Measurements from ENCODE around the gene GRM5.
"Not testable (repeated sequence)": the region's sequence is repeated elsewhere in the genome, so short reads cannot be mapped to it uniquely, and the experiment has no call there.

Gene GRM5

GRCh38 chr11:88888855-88889254 lies 176.9 kb downstream of the GRM5 start:
- peaks cover 10% of the 10 kb centered on the region for H3K36me3 Mint-ChIP-seq
- H3K27ac Mint-ChIP-seq, H3K9me3 Mint-ChIP-seq, H3K4me3 Mint-ChIP-seq, H3K27me3 Mint-ChIP-seq: not testable (repeated sequence)
- peaks cover 12% of the 10 kb centered on the region for H3K4me1 Mint-ChIP-seq

DNA sequence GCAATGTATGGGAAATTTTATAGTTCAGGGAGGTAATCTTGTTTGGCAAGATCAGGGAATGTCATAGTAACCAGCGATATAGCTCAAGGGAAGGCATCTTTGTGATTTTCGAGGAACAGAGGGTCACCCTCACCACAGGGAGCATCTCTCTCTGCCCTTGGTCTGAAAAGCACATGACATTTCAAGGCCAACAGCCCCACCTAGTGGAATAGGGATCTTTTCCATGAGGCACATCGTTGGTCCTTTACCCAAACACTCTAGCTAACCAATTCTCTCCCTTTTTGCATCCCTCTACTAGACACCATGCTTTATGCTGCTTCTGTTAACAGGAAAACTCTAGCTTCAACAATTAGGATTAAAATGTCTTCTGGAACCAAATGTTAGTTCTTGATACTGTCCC lies 179.0 kb downstream of the GRM5 start:
- Mint-ChIP-seq H3K9me3 (peaks cover 15% of the 10 kb centered on the region), H3K27me3 (no peaks in the 10 kb centered on the region), H3K4me3 (no peak overlapping the region), H3K4me1 (no peaks in the 10 kb centered on the region), H3K27ac (no peak overlapping the region), H3K36me3 (peaks cover 15% of the 10 kb centered on the region)

DNA sequence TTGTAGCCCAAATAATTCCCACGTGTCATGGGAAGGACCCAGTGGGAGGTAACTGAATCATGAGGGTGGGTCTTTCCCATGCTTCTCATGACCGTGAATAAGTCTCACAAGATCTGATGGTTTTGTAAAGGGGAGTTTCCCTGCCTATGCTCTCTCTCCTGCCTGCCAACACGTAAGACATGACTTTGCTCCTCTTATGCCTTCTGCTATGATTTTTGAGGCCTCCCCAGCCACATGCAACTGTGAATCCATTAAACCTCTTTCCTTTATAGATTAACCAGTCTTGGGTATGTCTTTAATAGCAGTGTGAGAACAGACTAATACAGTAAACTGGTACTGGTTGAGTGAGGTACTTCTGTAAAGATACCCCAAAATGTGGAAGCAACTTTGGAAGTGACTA lies 183.0 kb downstream of the GRM5 start:
- H3K27me3 Mint-ChIP-seq, H3K27ac Mint-ChIP-seq, H3K4me3 Mint-ChIP-seq, H3K4me1 Mint-ChIP-seq: not testable (repeated sequence)
- peaks cover 10% of the 10 kb centered on the region for H3K36me3 Mint-ChIP-seq
- peaks cover 15% of the 10 kb centered on the region for H3K9me3 Mint-ChIP-seq

DNA sequence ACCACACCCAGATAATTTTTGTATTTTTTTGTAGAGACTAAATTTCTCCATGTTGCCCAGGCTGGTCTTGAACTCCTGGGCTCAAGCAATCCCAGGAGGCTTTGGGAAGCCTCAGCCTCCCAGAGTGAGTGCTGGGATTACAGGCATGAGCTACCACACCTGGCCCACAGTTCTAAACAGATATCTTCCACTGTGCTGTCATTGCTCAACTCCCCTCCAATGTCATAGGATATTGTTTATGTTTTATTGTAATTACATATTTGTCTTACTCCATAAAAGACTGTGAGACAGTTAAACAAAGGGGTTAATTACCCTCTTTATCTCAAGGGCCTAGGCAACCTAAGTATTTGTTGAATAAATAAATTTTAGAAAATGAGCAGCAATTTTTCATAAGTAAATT lies 204.2 kb downstream of the GRM5 start:
- peaks cover 7% of the 10 kb centered on the region for H3K9me3 Mint-ChIP-seq
- H3K36me3 Mint-ChIP-seq: no peaks in the 10 kb centered on the region
- H3K4me1 Mint-ChIP-seq: no peaks in the 10 kb centered on the region
- no peak overlapping the region for H3K27ac Mint-ChIP-seq
- H3K4me3 Mint-ChIP-seq: no peak overlapping the region
- H3K27me3 Mint-ChIP-seq: no peaks in the 10 kb centered on the region

- not testable (repeated sequence) for H3K4me3 Mint-ChIP-seq, H3K4me1 Mint-ChIP-seq, H3K36me3 Mint-ChIP-seq, H3K9me3 Mint-ChIP-seq, H3K27me3 Mint-ChIP-seq, H3K27ac Mint-ChIP-seq
Observed at GRCh38 chr11:88860431-88860830, 205.4 kb downstream of the GRM5 start.

DNA sequence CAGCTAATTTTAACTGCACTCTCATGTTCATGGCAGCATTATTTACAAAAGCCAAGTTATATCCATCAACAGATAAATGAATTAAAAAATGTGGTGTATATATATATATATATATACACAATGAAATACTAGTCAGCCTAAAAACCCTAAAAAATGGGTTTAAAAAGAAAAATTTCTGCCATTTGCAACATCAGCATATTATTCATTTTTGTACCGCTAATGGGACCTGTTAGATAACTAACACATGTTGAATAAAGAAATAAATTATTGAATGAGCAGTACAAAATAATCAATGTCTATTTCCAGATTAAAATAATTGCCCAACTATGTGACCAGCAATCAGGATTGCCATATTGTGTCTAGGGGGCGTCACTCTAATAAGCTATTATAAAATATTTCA lies 211.8 kb downstream of the GRM5 start:
- H3K27me3 Mint-ChIP-seq, H3K36me3 Mint-ChIP-seq, H3K4me1 Mint-ChIP-seq, H3K4me3 Mint-ChIP-seq, H3K9me3 Mint-ChIP-seq, H3K27ac Mint-ChIP-seq: not testable (repeated sequence)

- not testable (repeated sequence) for H3K27me3 Mint-ChIP-seq, H3K27ac Mint-ChIP-seq, H3K36me3 Mint-ChIP-seq, H3K9me3 Mint-ChIP-seq, H3K4me1 Mint-ChIP-seq, H3K4me3 Mint-ChIP-seq
Observed at GRCh38 chr11:88851547-88851946, 214.2 kb downstream of the GRM5 start.

GRCh38 chr11:88849773-88850172 lies 216.0 kb downstream of the GRM5 start:
- not testable (repeated sequence) for H3K9me3 Mint-ChIP-seq, H3K4me3 Mint-ChIP-seq, H3K27ac Mint-ChIP-seq, H3K27me3 Mint-ChIP-seq, H3K36me3 Mint-ChIP-seq
- H3K4me1 Mint-ChIP-seq: peaks cover 20% of the 10 kb centered on the region

DNA sequence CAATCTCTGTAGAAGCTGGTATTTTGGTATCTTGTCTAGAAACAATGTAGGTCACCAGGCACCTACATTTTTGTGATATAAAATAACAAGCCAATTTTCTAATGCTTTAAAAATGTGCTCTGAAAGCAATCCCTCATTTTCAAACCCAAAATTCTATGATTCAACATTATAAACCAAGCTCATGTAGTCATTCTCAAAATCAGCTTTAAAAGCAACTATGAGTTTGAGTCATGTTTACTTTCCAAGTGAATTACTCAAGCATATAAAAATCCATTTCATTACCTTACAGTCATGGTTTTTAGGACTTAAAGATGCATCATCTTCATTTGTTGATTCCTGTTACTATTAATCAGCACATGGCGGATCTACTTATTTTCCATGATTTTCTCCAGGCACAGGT lies 216.4 kb downstream of the GRM5 start:
- no peaks in the 10 kb centered on the region for H3K9me3 Mint-ChIP-seq
- peaks cover 25% of the 10 kb centered on the region for H3K4me1 Mint-ChIP-seq
- no peak overlapping the region for H3K4me3 Mint-ChIP-seq
- H3K27ac Mint-ChIP-seq: no peak overlapping the region
- H3K36me3 Mint-ChIP-seq: no peaks in the 10 kb centered on the region
- no peaks in the 10 kb centered on the region for H3K27me3 Mint-ChIP-seq

DNA sequence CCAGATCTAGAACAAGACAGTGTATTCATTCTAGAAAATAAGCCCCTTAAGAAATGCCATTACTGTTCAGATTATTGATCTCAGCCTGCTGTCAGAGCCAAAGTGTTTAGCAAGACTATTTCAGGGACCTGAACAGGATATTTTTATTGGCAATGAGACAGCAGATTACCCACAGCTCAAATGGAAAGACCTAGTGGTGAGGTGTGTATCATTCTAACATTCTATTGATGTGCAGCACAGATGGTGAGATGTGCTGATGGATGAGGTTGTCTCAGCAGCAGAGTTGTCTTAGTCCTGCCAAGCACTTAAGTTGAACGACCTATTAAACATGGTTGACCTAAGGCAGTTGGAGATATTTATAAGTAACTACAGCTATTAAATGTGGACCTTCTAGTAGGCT lies 219.5 kb downstream of the GRM5 start:
- H3K27ac Mint-ChIP-seq, H3K27me3 Mint-ChIP-seq: not testable (repeated sequence)

GRCh38 chr11:88844941-88845340 lies 220.8 kb downstream of the GRM5 start:
- peak overlapping the region; percentile 72 for H3K4me3 Mint-ChIP-seq

More for the DNA sequence above, 219.5 kb downstream of the GRM5 start:
- H3K9me3 Mint-ChIP-seq, H3K4me3 Mint-ChIP-seq, H3K36me3 Mint-ChIP-seq: not testable (repeated sequence)
- peaks cover 53% of the 10 kb centered on the region for H3K4me1 Mint-ChIP-seq

GRCh38 chr11:88843766-88844426 lies 221.9 kb downstream of the GRM5 start:
- H3K9me3 Mint-ChIP-seq, H3K27me3 Mint-ChIP-seq, H3K36me3 Mint-ChIP-seq: not testable (repeated sequence)
- H3K27ac Mint-ChIP-seq: peak overlapping the region; percentile 96
- peak overlapping the region; percentile 72 for H3K4me3 Mint-ChIP-seq
- H3K4me1 Mint-ChIP-seq: peaks cover 72% of the 10 kb centered on the region

More at GRCh38 chr11:88844941-88845340, 220.8 kb downstream of the GRM5 start:
- Mint-ChIP-seq H3K4me1 (peaks cover 66% of the 10 kb centered on the region), H3K27ac (peak overlapping the region; percentile 96)
- not testable (repeated sequence) for H3K9me3 Mint-ChIP-seq, H3K27me3 Mint-ChIP-seq, H3K36me3 Mint-ChIP-seq

DNA sequence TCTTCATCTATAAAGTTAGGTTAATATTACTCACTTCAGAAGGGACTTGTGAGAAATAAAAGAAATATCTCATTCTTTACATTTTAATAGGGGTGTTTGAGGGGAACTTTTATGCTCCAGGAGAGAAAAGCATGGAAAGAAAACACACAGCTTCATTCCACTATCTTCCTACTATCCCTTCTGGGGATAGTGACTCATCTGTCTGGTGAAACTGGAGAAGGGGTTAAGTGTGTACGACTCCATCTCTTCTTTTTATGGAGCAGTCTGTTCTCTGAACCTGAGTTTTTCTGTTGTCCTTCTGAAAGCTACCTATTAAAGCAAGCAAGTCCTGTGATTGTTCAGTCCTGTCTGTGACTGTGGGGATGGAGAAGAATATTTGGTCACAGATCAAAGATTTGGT lies 227.6 kb downstream of the GRM5 start:
- not testable (repeated sequence) for H3K9me3 Mint-ChIP-seq, H3K27ac Mint-ChIP-seq, H3K36me3 Mint-ChIP-seq, H3K4me3 Mint-ChIP-seq, H3K27me3 Mint-ChIP-seq
- peaks cover 58% of the 10 kb centered on the region for H3K4me1 Mint-ChIP-seq

DNA sequence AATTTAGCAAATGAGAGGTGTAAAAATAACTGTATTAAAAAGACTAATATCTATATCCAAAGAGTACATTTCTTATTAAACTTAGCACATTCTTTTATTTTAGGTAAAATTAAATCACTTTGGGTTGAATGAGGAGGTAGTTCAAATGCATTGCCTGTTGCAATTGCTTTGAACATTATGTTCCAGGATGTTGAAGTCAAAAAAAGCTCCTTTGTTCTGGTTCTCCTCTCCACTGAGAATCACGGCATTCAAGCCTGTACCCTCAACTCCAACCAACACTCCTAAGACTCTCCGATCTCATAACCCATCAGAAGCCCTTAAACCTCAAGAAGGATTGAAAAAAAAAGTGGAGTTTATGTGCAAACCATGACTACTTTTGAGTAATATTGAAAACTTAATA lies 230.1 kb downstream of the GRM5 start:
- not testable (repeated sequence) for H3K9me3 Mint-ChIP-seq, H3K36me3 Mint-ChIP-seq, H3K4me3 Mint-ChIP-seq, H3K27me3 Mint-ChIP-seq, H3K27ac Mint-ChIP-seq
- H3K4me1 Mint-ChIP-seq: peaks cover 37% of the 10 kb centered on the region

DNA sequence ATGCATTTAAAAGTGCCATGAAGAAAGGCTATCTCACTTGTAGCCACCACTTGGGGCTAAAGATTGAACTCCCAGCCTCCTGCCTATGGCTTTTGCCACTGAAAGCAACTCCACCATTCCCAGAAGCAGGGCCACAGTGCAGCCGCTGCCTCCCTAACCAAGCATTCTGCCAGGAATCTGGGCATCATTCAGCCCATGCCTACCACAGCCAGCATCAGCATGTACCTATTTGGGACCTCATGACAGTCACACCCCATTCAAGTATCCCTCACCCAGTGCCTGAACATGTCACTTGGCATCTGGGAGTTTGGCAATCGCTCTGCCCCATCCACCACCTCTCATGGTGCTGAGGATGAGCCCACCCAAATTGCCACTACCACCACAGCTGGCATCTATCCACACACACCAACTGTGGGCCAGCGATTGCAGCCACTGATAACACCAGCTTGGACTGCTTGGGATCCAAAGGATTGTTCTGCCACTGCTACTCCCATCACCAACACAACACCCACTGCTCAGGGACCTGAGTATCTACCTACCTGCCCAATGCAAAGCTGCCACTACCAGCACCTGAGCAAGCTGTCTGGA lies 234.4 kb downstream of the GRM5 start:
- Mint-ChIP-seq H3K4me3 (no peak overlapping the region), H3K36me3 (no peaks in the 10 kb centered on the region), H3K9me3 (no peaks in the 10 kb centered on the region), H3K27me3 (no peaks in the 10 kb centered on the region), H3K4me1 (peaks cover 15% of the 10 kb centered on the region), H3K27ac (no peak overlapping the region)

DNA sequence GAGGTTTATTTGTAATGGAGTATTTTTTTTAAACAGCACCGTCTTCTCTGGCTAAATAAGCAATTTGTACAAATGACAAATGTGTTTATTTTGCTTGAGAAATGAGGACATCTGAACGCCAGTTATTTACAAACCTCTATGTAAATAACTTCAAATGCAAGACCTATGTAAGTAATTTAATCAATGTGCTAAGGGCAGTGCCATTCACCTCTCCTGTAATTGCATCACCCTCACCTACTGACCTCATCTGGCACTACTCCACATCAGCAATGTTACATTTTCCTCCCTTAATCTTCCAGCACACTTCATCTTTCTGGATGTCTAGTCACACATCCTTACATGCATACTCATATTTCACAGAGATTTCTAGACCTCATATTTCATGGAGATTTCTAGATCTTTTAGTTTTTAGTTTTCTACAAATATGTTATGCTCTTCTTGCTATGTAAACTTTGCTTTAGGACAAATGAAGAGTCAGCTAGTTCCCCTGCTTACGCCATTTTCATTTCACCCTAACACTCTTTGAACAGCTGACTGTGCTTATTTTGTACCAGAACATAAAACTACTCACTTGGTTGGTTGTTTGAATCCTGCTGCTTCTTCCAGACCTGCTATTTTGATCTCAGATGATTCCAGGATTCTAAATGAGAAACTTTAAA lies 238.6 kb downstream of the GRM5 start:
- peaks cover 3% of the 10 kb centered on the region for H3K4me1 Mint-ChIP-seq
- no peaks in the 10 kb centered on the region for H3K27me3 Mint-ChIP-seq
- no peaks in the 10 kb centered on the region for H3K9me3 Mint-ChIP-seq
- no peak overlapping the region for H3K27ac Mint-ChIP-seq
- no peaks in the 10 kb centered on the region for H3K36me3 Mint-ChIP-seq
- H3K4me3 Mint-ChIP-seq: no peak overlapping the region

DNA sequence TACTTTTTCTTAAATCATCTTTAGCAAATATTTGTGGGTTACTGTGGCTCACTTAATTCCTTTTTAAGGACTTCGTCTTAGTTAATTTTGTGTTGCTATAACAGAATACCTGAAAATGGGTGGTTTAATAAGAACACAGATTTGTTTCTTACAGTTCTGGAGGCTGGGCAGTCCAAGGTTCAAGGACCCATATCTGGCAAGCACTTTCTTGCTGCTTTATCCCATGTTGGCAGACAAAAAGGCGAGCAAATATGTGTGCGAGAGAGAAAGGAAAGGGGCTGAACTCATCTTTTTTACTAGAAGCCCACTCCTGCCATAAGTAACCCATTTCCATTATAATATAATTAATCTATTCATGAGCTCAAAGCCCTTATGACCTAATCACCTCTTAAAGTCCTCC lies 246.2 kb downstream of the GRM5 start:
- H3K27ac Mint-ChIP-seq: no peak overlapping the region

More for the DNA sequence above, 246.2 kb downstream of the GRM5 start:
- Mint-ChIP-seq H3K4me3 (no peak overlapping the region), H3K9me3 (no peaks in the 10 kb centered on the region), H3K27me3 (no peaks in the 10 kb centered on the region), H3K36me3 (no peaks in the 10 kb centered on the region), H3K4me1 (peaks cover 3% of the 10 kb centered on the region)

Measured in activated naive CD4-positive, alpha-beta T cell treated with anti-CD3 and anti-CD28 coated beads, Interleukin-2, amount 50 U/mL, for 24 hours (primary cell).